ENCODE measurements around the gene TOMM22. TPM values are rescaled to one million over a fixed set of nuclear protein-coding genes. Genes with fewer than 3 reads are reported as not detected.
A peak's percentile ranks its signal among the peaks of the same experiment; 100 is the strongest.

Gene TOMM22
- total and polyA plus RNA-seq, 8 donors, result 11.6 to 35.8 (median 27.4) TPM

GRCh38 chr22:38724176-38724575, 42.4 kb downstream of the TOMM22 start:
- Histone ChIP-seq H3K4me1 (no peaks in the 10 kb centered on the region), H3K27ac (no peak overlapping the region), H3K36me3 (peaks cover 0 to 76% (median 44%) of the 10 kb centered on the region in 3 donors), H3K9me3 (no peaks in the 10 kb centered on the region), H3K27me3 (no peaks in the 10 kb centered on the region), H3K4me3 (no peak overlapping the region)
- WGBS, 2 donors, result 94 to 96% methylated on average over 7 of the region's 7 CpGs
- intact Hi-C loops (cut with DNase I), result no loop called here
- FAIRE-seq (no peak), ATAC-seq (no peak), DNase-seq (peak in 1 of 6 donors; percentile 13)
- no peak for TF ChIP-seq CTCF (IDR thresholded peaks at IDR 0.05)

GRCh38 chr22:38724926-38725571, 43.3 kb downstream of the TOMM22 start:
- intact Hi-C loops (cut with DNase I), result no loop called here
- H3K4me1 ChIP-seq, result no peaks in the 10 kb centered on the region
- H3K4me3 ChIP-seq, result no peak overlapping the region
- ATAC-seq (peak in 3 of 4 donors; percentile 40 to 65 (median 55)), DNase-seq (peak in 1 of 6 donors; percentile 13), FAIRE-seq (no peak)
- H3K27ac ChIP-seq, result no peak overlapping the region
- WGBS, 2 donors, result 60 to 62% methylated on average over 3 of the region's 3 CpGs
- TF ChIP-seq CTCF (IDR thresholded peaks at IDR 0.05), result peak in 1 of 4 donors; percentile 11
- H3K36me3 ChIP-seq, result peaks cover 4 to 85% (median 51%) of the 10 kb centered on the region in 3 donors
- no peaks in the 10 kb centered on the region for H3K27me3 ChIP-seq
- H3K9me3 ChIP-seq, result no peaks in the 10 kb centered on the region

- no peak for TF ChIP-seq CTCF (IDR thresholded peaks at IDR 0.05)
- Histone ChIP-seq H3K27me3 (no peaks in the 10 kb centered on the region), H3K36me3 (peaks cover 4 to 92% (median 57%) of the 10 kb centered on the region in 3 donors), H3K4me1 (peaks cover 0 to 1% (median under 1%) of the 10 kb centered on the region in 3 donors), H3K27ac (no peak overlapping the region), H3K9me3 (no peaks in the 10 kb centered on the region), H3K4me3 (no peak overlapping the region)
- FAIRE-seq (no peak), DNase-seq (peak in 1 of 6 donors; percentile 37), ATAC-seq (no peak)
- intact Hi-C loops (cut with DNase I), result no loop called here
- WGBS, 2 donors, result 93% methylated on average over 18 of the region's 18 CpGs
These were observed 44.3 kb downstream of the TOMM22 start for GRCh38 chr22:38725900-38726655.

GRCh38 chr22:38727123-38727522, 45.4 kb downstream of the TOMM22 start:
- 91 to 92% methylated on average over 12 of the region's 12 CpGs for WGBS, 2 donors
- Histone ChIP-seq H3K4me1 (peaks cover 7 to 12% (median 11%) of the 10 kb centered on the region in 3 donors), H3K9me3 (no peaks in the 10 kb centered on the region), H3K4me3 (no peak overlapping the region), H3K27me3 (no peaks in the 10 kb centered on the region), H3K36me3 (peaks cover 4 to 83% (median 57%) of the 10 kb centered on the region in 3 donors), H3K27ac (no peak overlapping the region)
- intact Hi-C loops (cut with DNase I), result no loop called here
- DNase-seq, result peak in 1 of 6 donors; percentile 23
- no peak for ATAC-seq
- FAIRE-seq, result no peak
- TF ChIP-seq CTCF (IDR thresholded peaks at IDR 0.05), result no peak

Data from pancreas (tissue), 10 donors.